Measurements from ENCODE around the gene VSIG10.
"Not testable (repeated sequence)": the region's sequence is repeated elsewhere in the genome, so short reads cannot be mapped to it uniquely, and the experiment has no call there.

Gene VSIG10
- total RNA-seq = 1.2 to 1.7 reads per million in 2 donors

GRCh38 chr12:118103601-118104382, at the start of gene VSIG10:
Gene VSIG10, minus strand, starts transcription at chr12:118104011. Its CDS starts 340 bp downstream, at chr12:118103671.
- DNase-seq = peak in 2 of 5 experiments; percentile 4 to 45

DNA sequence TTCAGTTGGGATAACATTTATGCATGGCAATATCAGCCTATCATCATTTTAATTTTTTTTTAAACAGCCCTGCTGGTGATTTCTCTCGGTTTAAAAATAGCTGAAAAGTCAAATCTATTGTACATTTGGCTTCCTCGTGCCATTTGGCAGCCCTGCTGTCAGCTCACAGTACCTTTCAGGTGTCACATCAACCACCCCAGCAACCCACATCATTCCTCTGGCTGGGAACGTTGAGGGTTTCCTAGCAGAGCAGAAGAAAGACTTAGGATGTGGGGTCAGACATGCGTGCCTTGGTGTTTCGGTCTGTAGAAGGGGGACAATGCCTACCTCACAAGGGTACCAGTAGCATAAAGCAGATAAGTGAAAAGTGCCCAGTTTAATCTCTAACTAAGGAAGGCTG, 47.9 kb upstream of the VSIG10 start:
- no peak for DNase-seq

- DNase-seq = no peak
Observed at GRCh38 chr12:118150625-118151024, 46.8 kb upstream of the VSIG10 start.

- DNase-seq = no peak
Observed at GRCh38 chr12:118148287-118148686, 44.5 kb upstream of the VSIG10 start.

DNA sequence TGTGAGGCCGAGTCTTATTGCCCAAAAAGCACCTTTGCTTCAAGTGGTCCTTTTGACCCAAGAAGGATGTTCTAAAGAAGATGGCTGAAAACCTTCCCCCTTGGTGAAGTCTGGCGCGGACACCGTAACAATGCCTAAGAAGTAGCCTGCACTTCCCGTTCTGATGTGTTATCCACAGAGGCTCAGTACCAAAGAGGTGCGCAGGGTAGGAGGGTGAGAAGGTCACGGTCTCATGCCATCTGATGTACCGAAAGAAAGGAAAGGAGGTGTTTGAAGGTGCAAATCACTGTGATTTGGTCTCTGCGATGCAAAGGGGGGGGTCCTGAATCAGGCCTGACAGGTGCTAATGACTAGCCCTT, 42.0 kb upstream of the VSIG10 start:
- DNase-seq = no peak

DNA sequence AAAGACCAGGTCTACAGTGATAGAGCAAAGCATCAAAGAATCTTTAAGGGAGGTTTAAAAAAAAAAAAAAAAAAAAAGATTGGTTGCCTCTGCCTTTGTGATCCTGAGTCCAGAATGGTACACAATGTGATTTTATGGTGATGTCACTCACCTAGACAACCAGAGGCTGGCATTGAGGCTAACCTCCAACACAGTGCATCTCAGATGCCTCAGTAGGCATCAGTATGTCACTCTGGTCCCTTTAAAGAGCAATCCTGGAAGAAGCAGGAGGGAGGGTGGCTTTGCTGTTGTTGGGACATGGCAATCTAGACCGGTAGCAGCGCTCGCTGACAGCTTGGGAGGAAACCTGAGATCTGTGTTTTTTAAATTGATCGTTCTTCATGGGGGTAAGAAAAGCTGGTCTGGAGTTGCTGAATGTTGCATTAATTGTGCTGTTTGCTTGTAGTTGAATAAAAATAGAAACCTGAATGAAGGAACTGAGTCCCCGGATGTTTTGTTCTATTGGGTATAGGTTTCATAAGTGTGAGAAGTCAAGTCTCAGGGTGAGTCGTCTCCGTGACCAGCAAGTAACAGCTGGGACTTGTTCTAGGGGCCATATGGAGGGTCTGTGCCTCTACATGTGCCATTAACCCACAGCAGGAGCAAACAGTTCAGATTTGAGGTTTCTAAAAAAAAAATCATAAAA, 41.4 kb upstream of the VSIG10 start:
- no peak for DNase-seq

DNA sequence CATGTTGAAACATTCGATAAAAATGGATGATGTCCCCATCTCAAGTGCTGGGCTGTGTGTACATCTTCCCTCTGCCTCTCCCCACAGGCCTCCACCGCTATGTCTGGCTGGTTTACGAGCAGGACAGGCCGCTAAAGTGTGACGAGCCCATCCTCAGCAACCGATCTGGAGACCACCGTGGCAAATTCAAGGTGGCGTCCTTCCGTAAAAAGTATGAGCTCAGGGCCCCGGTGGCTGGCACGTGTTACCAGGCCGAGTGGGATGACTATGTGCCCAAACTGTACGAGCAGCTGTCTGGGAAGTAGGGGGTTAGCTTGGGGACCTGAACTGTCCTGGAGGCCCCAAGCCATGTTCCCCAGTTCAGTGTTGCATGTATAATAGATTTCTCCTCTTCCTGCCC, 40.7 kb upstream of the VSIG10 start:
- no peak for DNase-seq

GRCh38 chr12:118140825-118141224, 37.0 kb upstream of the VSIG10 start:
- DNase-seq = no peak

GRCh38 chr12:118137148-118137678, 33.4 kb upstream of the VSIG10 start:
- DNase-seq = no peak

DNA sequence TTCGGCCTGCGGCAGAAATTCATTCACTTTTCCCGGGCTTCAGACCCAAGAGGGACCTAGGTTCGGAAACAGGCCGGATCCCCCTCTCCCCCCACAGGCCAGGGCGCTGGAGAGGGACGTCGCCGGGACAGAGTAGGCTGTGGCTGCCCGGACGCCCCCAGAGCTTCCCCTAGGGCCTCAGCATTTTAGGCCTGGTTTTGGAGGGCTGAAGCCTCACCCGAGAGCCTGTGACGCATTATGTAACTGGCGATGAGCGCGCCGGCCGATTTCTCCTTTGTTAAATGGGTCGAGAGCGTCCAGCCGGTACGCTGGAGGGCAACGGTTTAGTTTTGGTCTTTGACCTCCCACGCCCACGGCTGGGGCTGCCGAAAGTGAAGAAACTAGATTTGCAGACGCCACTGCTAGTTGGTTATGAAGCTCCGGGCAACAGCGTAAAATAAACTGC, 32.8 kb upstream of the VSIG10 start:
- DNase-seq = peak in 4 of 5 experiments; percentile 5 to 42 (median 20)

- DNase-seq = peak; percentile 83 to 95 (median 88)
Observed at GRCh38 chr12:118135788-118136558, 32.2 kb upstream of the VSIG10 start, which contains the start of gene PEBP1. Gene PEBP1, plus strand, starts transcription at chr12:118136124. Its CDS starts 86 bp downstream, at chr12:118136210.

DNA sequence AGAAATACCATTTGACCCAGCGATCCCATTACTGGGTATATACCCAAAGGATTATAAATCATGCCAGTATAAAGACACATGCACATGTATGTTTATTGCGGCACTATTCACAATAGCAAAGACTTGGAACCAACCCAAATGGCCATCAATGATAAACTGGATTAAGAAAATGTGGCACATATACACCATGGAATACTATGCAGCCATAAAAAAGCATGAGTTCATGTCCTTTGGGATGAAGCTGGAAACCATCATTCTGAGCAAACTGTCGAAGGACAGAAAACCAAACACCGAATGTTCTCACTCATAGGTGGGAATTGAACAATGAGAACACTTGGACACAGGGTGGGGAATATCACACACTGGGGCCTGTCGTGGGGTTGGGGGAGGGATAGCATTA, 25.6 kb upstream of the VSIG10 start:
- DNase-seq = not testable (repeated sequence)

GRCh38 chr12:118127867-118128266, 24.1 kb upstream of the VSIG10 start:
- no peak for DNase-seq

- no peak for DNase-seq
Observed at GRCh38 chr12:118126119-118126757, 22.4 kb upstream of the VSIG10 start.

GRCh38 chr12:118125743-118126118, 21.9 kb upstream of the VSIG10 start:
- no peak for DNase-seq

DNA sequence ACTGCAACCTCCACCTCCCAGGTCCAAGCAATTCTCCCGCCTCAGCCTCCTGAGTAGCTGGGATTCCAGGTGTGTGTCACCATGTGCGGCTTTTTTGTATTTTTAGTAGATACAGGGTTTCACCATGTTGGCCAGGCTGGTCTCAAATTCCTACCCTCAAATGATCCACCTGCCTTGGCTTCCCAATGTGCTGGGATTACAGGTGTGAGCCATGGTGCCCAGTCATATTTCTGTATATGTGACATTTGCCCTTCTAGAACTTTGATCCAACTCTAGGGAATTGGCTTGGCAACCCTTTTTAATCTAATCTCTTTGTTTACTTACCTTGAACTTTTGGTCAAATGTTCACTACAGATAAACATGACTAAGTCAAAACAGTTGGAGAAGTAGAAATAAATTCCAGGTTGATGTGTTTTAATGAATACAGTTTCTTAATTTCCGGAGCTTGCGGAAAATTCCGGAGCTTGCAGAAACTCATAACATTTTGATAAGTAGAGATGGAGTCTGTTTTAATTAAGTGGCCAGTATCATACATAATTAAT, 20.6 kb upstream of the VSIG10 start:
- no peak for DNase-seq

- no peak for DNase-seq
Observed at GRCh38 chr12:118122264-118122663, 18.5 kb upstream of the VSIG10 start.

GRCh38 chr12:118120579-118121363, 17.0 kb upstream of the VSIG10 start:
- peak in 4 of 5 experiments; percentile 28 to 61 (median 40) for DNase-seq

- DNase-seq = no peak
Observed at GRCh38 chr12:118119449-118119879, 15.7 kb upstream of the VSIG10 start.

- DNase-seq = no peak
Observed at GRCh38 chr12:118109088-118109487, 5.3 kb upstream of the VSIG10 start.

DNA sequence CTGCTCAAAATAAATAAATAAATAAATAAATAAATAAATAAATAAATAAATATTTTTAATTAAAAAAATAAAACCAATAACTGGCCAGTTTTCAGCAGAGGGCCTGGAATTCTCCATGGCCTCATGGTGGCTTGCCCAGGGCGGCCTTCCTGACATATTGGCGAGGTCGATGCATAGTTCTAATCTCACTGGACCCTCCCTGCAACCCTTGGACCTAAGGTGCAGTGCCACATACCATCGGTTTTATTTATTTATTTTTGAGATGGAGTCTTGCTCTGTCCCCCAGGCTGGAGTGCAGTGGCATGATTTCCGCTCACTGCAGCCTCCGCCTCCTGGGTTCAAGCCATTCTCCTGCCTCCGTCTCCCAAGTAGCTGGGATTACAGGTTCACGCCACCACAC, 3.9 kb upstream of the VSIG10 start:
- no peak for DNase-seq
